Thyroid gland (tissue), 4 donors: Measurements from ENCODE around the gene GAS5. TPM values are rescaled to one million over a fixed set of nuclear protein-coding genes. Genes with fewer than 3 reads are reported as not detected.
"Not testable (repeated sequence)": the region's sequence is repeated elsewhere in the genome, so short reads cannot be mapped to it uniquely, and the experiment has no call there.

ENCODE experiments used
- DNase-seq, 2 donors: peaks; one replicate each; pipeline ENCODE4 v3.0.0-alpha.2; 2019
- H3K27ac ChIP-seq, 3 donors: fragments of 200-600 bp; sonication (generic); 1 replicate in 2 of 3; 2 replicates in 1 of 3; pipeline ENCODE4 v1.5.1; 2016 to 2019; ENCODE audit warnings: mild to moderate bottlenecking in 1 of 3, moderate library complexity in 1 of 3
- H3K27me3 ChIP-seq: fragments of 200-600 bp; sonication (generic); one replicate; pipeline ENCODE4 v1.5.1; 2019
- H3K36me3 ChIP-seq, 2 donors: fragments of 200-600 bp; sonication (generic); one replicate each; pipeline ENCODE4 v1.5.1; 2016 to 2019
- H3K4me1 ChIP-seq, 2 donors: fragments of 200-600 bp; sonication (generic); one replicate each; pipeline ENCODE4 v1.5.1; 2017 to 2019
- H3K4me3 ChIP-seq, 3 donors: fragments of 200-600 bp; sonication (generic); replicated peaks in 1 of 3; 1 replicate in 2 of 3; 2 replicates in 1 of 3; pipeline ENCODE4 v1.5.1; 2016; ENCODE audit warnings: mild to moderate bottlenecking in 1 of 3
- H3K9me3 ChIP-seq: fragments of 200-600 bp; sonication (generic); one replicate; pipeline ENCODE4 v1.5.1; 2017
- POLR2A ChIP-seq, 2 donors: fragments of 450-650 bp; IDR thresholded peaks; one replicate each; pipeline ENCODE4 v1.6.1; 2017; ENCODE audit warnings: antibody characterized with exemption in 2 of 2, mild to moderate bottlenecking in 2 of 2, moderate library complexity in 1 of 2
- WGBS, 2 donors: methylation state at CpG; one replicate each; pipeline ENCODE4 v1.1.5; 2017; 5-methylcytosine and 5-hydroxymethylcytosine counted together
- intact Hi-C: fragments of 100-400 bp; cut with DNase I; formaldehyde crosslinking; loops from one replicate; pipeline ENCODE4 v1.15.1; 2023
- total RNA-seq, 4 donors: library from RNA; depleted of rRNA; stranded (reverse); fragments of >200 nt; gene quantifications; one replicate each; pipeline ENCODE4 v1.2.3, GENCODE V29; 2016
- TF ChIP-seq, protein P1 (sequence below), 6 experiments: fragments of 200-600 bp in 3 of 6; fragments of 450-650 bp in 3 of 6; sonication (generic) in 3 of 6; IDR thresholded peaks; one replicate each; pipeline ENCODE4 v1.5.1; 2016 to 2019; ENCODE audit warnings: antibody characterized with exemption in 6 of 6, mild to moderate bottlenecking in 2 of 6, inconsistent platforms in 1 of 6, moderate library complexity in 1 of 6

Gene GAS5
- total RNA-seq, 4 donors from 2014 or later: 162 to 625 (median 223) TPM

DNA sequence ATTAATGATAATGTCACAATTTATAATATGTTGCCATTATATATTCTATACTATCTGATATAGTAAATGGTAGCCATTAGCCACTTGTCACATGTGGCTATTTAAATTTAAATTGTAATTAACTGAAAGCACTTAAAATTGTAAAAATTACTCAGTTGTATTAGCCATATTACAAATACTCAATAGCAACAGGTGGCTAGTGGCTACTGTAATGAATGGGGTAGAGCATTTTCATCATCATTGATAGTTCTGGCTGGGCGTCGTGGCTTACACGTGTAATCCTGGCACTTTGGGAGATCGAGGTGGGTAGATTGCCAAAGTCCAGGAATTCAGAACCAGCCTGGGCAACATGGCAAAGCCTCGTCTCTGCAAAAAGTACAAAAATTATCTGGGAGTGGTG lies 16.9 kb upstream of the GAS5 start:
- TF ChIP-seq, protein P1, sequence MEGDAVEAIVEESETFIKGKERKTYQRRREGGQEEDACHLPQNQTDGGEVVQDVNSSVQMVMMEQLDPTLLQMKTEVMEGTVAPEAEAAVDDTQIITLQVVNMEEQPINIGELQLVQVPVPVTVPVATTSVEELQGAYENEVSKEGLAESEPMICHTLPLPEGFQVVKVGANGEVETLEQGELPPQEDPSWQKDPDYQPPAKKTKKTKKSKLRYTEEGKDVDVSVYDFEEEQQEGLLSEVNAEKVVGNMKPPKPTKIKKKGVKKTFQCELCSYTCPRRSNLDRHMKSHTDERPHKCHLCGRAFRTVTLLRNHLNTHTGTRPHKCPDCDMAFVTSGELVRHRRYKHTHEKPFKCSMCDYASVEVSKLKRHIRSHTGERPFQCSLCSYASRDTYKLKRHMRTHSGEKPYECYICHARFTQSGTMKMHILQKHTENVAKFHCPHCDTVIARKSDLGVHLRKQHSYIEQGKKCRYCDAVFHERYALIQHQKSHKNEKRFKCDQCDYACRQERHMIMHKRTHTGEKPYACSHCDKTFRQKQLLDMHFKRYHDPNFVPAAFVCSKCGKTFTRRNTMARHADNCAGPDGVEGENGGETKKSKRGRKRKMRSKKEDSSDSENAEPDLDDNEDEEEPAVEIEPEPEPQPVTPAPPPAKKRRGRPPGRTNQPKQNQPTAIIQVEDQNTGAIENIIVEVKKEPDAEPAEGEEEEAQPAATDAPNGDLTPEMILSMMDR (IDR thresholded peaks at IDR 0.05): no peak
- TF ChIP-seq POLR2A (IDR thresholded peaks at IDR 0.05): no peak
- DNase-seq: no peak
- Histone ChIP-seq H3K9me3 (no peaks in the 10 kb centered on the region), H3K4me1 (no peaks in the 10 kb centered on the region), H3K27ac (no peak overlapping the region), H3K36me3 (peaks cover 11 to 16% of the 10 kb centered on the region in 2 donors), H3K4me3 (no peak overlapping the region), H3K27me3 (no peaks in the 10 kb centered on the region)
- 95 to 98% methylated on average over 5 of the region's 5 CpGs for WGBS, 2 donors
- intact Hi-C loops: no loop called here

DNA sequence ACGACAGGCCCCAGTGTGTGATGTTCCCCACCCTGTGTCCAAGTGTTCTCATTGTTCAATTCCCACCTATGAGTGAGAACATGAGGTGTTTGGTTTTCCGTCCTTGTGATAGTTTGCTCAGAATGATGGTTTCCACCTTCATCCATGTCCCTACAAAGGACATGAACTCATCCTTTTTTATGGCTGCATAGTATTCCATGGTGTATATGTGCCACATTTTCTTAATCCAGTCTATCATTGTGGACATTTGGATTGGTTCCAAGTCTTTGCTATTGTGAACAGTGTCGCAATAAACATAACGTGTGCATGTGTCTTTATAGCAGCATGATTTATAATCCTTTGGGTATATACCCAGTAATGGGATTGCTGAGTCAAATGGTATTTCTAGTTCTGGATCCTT lies 13.3 kb upstream of the GAS5 start:
- intact Hi-C loops, H3K27me3 ChIP-seq, H3K4me3 ChIP-seq, DNase-seq, H3K9me3 ChIP-seq, H3K27ac ChIP-seq, H3K4me1 ChIP-seq: not testable (repeated sequence)
- WGBS, 2 donors: 96 to 98% methylated on average over 4 of the region's 4 CpGs
- peaks cover 13 to 16% of the 10 kb centered on the region in 2 donors for H3K36me3 ChIP-seq

DNA sequence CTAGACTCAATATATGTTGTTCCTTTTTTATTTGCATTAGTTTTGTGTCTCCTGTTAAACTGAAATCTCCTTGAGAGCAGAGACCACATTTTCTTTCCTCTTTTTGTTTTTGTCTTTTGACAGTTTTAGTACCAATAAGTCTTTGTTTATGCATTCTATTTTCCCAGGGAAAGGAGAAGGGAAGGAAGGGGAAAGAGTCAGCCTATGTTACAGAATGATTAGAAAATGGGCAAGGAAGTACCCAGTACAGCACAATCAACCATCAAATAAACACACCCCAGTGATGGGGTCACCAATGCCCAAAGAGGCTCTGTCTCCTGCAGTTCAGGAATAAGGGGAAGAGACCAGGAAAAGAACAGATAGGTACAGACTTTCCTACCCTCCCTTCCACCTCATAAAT lies 10.5 kb upstream of the GAS5 start:
- Histone ChIP-seq H3K4me3 (no peak overlapping the region), H3K27me3 (no peaks in the 10 kb centered on the region), H3K4me1 (no peaks in the 10 kb centered on the region), H3K36me3 (peaks cover 9 to 12% of the 10 kb centered on the region in 2 donors), H3K27ac (no peak overlapping the region), H3K9me3 (no peaks in the 10 kb centered on the region)
- intact Hi-C loops: no loop called here
- no peak for DNase-seq
- no peak for TF ChIP-seq POLR2A (IDR thresholded peaks at IDR 0.05)
- TF ChIP-seq, protein P1 (IDR thresholded peaks at IDR 0.05): no peak

DNA sequence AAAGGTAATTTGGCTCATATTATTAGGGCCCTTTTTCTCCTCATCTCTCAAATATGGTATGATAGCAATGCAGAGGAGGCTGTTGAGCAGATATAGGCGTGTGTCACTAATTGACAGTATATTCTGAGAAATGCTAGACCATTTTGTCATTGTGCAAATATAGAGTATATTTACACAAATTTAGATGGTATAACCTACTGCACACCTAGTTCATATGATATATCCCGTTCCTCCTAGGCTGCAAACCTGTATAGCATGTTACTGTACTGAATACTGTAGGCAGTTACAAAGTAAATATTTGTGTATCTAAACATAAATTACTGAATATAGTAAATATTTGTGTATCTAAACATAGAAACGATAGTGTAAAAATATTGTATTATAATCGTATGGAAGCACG lies 8.9 kb upstream of the GAS5 start:
- intact Hi-C loops: no loop called here
- Histone ChIP-seq H3K36me3 (peaks cover 9 to 12% of the 10 kb centered on the region in 2 donors), H3K27me3 (no peaks in the 10 kb centered on the region), H3K4me1 (no peaks in the 10 kb centered on the region), H3K4me3 (no peak overlapping the region), H3K27ac (no peak overlapping the region), H3K9me3 (no peaks in the 10 kb centered on the region)
- DNase-seq: no peak
- 93 to 97% methylated on average over 5 of the region's 5 CpGs for WGBS, 2 donors
- no peak for TF ChIP-seq POLR2A (IDR thresholded peaks at IDR 0.05)
- TF ChIP-seq, protein P1 (IDR thresholded peaks at IDR 0.05): no peak

DNA sequence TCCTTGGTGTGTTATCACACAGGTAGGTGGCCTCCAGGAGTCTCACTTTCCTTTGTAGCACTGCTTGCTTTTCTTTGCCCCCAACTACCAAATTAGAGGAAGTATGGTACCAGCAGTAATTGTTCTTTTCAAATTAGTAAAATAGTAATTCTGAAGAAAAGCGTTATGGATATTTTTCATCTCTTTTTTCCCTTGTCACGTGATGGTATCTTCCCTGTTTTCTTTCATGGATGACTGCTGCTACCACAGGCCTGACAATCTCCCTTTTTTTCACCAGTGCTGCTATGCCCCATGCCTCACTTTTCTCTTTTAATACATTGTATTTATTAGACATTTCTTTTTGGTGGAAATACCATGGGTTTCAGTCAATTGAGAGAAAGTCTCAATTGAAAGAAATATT lies 3.7 kb upstream of the GAS5 start:
- DNase-seq: no peak
- WGBS, 2 donors: 77 to 86% methylated on average over 2 of the region's 2 CpGs
- H3K27me3 ChIP-seq: no peaks in the 10 kb centered on the region
- no peak overlapping the region for H3K4me3 ChIP-seq
- no peak overlapping the region for H3K27ac ChIP-seq
- H3K36me3 ChIP-seq: peaks cover 2 to 5% of the 10 kb centered on the region in 2 donors
- intact Hi-C loops: no loop called here
- TF ChIP-seq, protein P1 (IDR thresholded peaks at IDR 0.05): no peak
- no peak for TF ChIP-seq POLR2A (IDR thresholded peaks at IDR 0.05)
- no peaks in the 10 kb centered on the region for H3K9me3 ChIP-seq
- peaks cover 9 to 14% of the 10 kb centered on the region in 2 donors for H3K4me1 ChIP-seq

DNA sequence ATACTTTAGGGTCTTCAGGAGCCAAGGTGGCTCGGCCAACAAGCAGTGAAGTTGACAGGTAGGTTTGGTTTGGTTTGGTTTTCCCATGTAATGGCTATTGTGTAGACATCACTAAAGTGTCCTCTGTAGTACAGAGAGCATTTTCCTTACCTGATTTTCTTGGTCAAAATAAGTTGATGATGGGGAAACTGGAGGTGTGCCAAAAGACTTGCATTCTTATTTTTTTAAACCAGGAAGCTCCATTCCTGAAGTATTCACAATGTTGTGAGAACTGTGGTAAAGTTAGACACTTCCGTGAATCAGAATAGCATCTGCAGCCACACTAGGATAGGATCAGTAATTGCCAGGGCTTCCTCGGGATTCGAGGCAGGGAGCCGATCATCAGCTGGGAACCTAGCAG lies 3.3 kb upstream of the GAS5 start:
- DNase-seq: no peak
- Histone ChIP-seq H3K4me3 (no peak overlapping the region), H3K27me3 (no peaks in the 10 kb centered on the region), H3K9me3 (no peaks in the 10 kb centered on the region), H3K27ac (no peak overlapping the region), H3K36me3 (peaks cover 0 to 5% of the 10 kb centered on the region in 2 donors), H3K4me1 (peaks cover 14 to 18% of the 10 kb centered on the region in 2 donors)
- WGBS, 2 donors: 67 to 72% methylated on average over 5 of the region's 5 CpGs
- TF ChIP-seq POLR2A (IDR thresholded peaks at IDR 0.05): no peak
- TF ChIP-seq, protein P1 (IDR thresholded peaks at IDR 0.05): no peak
- intact Hi-C loops: no loop called here
